Tibial nerve (tissue), 4 donors: ENCODE results near the gene CIART. TPM values are rescaled to one million over a fixed set of nuclear protein-coding genes. Genes with fewer than 3 reads are reported as not detected.

Experiments
- DNase-seq, 2 donors: peaks; one replicate each; pipeline ENCODE4 v3.0.0-alpha.2; 2019; ENCODE audit warnings: low spot score in 2 of 2
- H3K27ac ChIP-seq, 4 donors: fragments of 200-600 bp; sonication (generic) in 3 of 4; one replicate each; pipeline ENCODE4 v1.5.1; 2017 to 2019; ENCODE audit warnings: mild to moderate bottlenecking in 1 of 4
- H3K27me3 ChIP-seq, 2 donors: fragments of 200-600 bp; sonication (generic) in 1 of 2; one replicate each; pipeline versions ENCODE4 v1.5.1 to v1.6.0; 2017 to 2019
- H3K36me3 ChIP-seq, 3 donors: fragments of 200-600 bp; sonication (generic); one replicate each; pipeline ENCODE4 v1.5.1; 2018 to 2019
- H3K4me1 ChIP-seq, 4 donors: fragments of 200-600 bp; sonication (generic) in 3 of 4; one replicate each; pipeline ENCODE4 v1.5.1; 2017 to 2019
- H3K4me3 ChIP-seq, 4 donors: fragments of 200-600 bp; sonication (generic) in 3 of 4; one replicate each; pipeline ENCODE4 v1.5.1; 2017 to 2019; ENCODE audit warnings: mild to moderate bottlenecking in 1 of 4, moderate library complexity in 1 of 4
- H3K9me3 ChIP-seq, 4 donors: fragments of 200-600 bp; sonication (generic) in 3 of 4; one replicate each; pipeline ENCODE4 v1.5.1; 2017 to 2019
- EP300 ChIP-seq, 2 donors: sonication (generic); formaldehyde crosslinking; IDR thresholded peaks; one replicate each; pipeline ENCODE4 v1.6.1; 2017; ENCODE audit warnings: antibody characterized with exemption in 2 of 2, mild to moderate bottlenecking in 1 of 2
- POLR2A ChIP-seq, 2 donors: fragments of 450-650 bp; IDR thresholded peaks; one replicate each; pipeline ENCODE4 v1.6.1; 2017; ENCODE audit warnings: antibody characterized with exemption in 2 of 2, mild to moderate bottlenecking in 2 of 2, moderate library complexity in 2 of 2
- WGBS, 2 donors: methylation state at CpG; one replicate each; pipeline ENCODE4 v1.1.5; 2018; 5-methylcytosine and 5-hydroxymethylcytosine counted together
- small RNA-seq: library from RNA; depleted of rRNA; stranded (forward); fragments of <200 nt; gene quantifications from one replicate; pipeline ENCODE3, GENCODE V24; 2016
- total RNA-seq, 4 donors: library from RNA; depleted of rRNA; stranded (reverse); fragments of >200 nt; gene quantifications; one replicate each; pipeline ENCODE4 v1.1.0, GENCODE V29; 2016
- TF ChIP-seq, protein P1 (sequence below), 5 experiments: fragments of 200-600 bp in 3 of 5; fragments of 450-650 bp in 2 of 5; sonication (generic) in 3 of 5; IDR thresholded peaks; one replicate each; pipeline ENCODE4 v1.5.1; 2016 to 2019; ENCODE audit warnings: antibody characterized with exemption in 5 of 5, mild to moderate bottlenecking in 3 of 5, moderate library complexity in 2 of 5

CIART gene
- total RNA-seq, 4 donors from 2014 or later, result 2.7 to 12.8 (median 6.4) TPM

DNA sequence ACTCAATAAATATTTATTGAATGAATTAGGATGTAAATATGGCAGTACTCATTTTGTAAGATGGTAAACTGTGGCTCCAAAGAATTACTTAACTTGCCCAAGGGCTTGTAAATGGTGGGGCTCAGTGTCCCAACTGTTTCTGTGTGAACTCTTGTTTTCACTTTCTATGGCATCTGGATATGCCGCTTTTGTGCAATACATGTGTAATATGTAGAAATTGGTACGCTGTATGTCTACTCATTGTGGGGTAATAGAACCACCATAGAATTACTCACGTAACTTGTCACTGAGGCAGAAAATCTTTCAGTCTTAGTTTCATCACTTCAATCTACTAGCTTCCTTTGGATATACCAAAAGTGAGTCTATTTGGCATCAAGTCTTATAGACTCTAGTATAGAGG is 40.0 kb downstream of the CIART start:
- DNase-seq, result no peak
- 80 to 88% methylated on average over 3 of the region's 3 CpGs for WGBS, 2 donors
- peak overlapping the region; percentile 51 to 89 (median 78) for H3K4me3 ChIP-seq
- peak overlapping the region in 3 of 4 donors; percentile 89 to 94 (median 90) for H3K27ac ChIP-seq
- H3K9me3 ChIP-seq, result no peaks in the 10 kb centered on the region
- no peaks in the 10 kb centered on the region for H3K27me3 ChIP-seq
- TF ChIP-seq, protein P1, sequence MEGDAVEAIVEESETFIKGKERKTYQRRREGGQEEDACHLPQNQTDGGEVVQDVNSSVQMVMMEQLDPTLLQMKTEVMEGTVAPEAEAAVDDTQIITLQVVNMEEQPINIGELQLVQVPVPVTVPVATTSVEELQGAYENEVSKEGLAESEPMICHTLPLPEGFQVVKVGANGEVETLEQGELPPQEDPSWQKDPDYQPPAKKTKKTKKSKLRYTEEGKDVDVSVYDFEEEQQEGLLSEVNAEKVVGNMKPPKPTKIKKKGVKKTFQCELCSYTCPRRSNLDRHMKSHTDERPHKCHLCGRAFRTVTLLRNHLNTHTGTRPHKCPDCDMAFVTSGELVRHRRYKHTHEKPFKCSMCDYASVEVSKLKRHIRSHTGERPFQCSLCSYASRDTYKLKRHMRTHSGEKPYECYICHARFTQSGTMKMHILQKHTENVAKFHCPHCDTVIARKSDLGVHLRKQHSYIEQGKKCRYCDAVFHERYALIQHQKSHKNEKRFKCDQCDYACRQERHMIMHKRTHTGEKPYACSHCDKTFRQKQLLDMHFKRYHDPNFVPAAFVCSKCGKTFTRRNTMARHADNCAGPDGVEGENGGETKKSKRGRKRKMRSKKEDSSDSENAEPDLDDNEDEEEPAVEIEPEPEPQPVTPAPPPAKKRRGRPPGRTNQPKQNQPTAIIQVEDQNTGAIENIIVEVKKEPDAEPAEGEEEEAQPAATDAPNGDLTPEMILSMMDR (IDR thresholded peaks at IDR 0.05), result no peak
- TF ChIP-seq EP300 (IDR thresholded peaks at IDR 0.05) (no peak), POLR2A (IDR thresholded peaks at IDR 0.05) (no peak)
- peaks cover 0 to 31% (median 6%) of the 10 kb centered on the region in 3 donors for H3K36me3 ChIP-seq
- H3K4me1 ChIP-seq, result peaks cover 0 to 36% (median 9%) of the 10 kb centered on the region in 4 donors

DNA sequence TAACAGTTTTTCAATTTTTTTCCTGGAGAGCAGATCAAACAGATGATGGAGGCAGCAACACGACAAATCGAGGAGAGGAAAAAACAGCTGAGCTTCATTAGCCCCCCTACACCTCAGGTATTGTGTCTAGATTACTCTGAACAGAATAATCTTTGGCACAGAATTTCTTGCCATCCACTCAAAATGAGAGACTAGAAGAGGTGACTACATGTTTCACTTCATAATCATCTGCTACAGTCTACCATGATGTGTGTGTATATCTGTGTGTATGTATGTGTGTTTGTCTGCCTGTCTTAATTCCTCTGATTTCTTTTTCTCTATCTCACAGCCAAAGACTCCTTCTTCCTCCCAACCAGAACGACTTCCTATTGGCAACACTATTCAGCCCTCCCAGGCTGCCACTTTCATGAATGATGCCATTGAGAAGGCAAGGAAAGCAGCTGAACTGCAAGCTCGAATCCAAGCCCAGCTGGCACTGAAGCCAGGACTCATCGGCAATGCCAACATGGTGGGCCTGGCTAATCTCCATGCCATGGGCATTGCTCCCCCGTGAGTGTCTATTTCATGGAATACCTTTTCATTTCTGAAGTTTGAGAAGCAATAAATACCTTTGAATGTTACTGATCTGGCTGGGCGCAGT is 50.4 kb downstream of the CIART start:
- TF ChIP-seq POLR2A (IDR thresholded peaks at IDR 0.05), result no peak
- TF ChIP-seq EP300 (IDR thresholded peaks at IDR 0.05), result no peak
- TF ChIP-seq, protein P1 (IDR thresholded peaks at IDR 0.05), result no peak
- H3K36me3 ChIP-seq, result peaks cover 8 to 99% (median 63%) of the 10 kb centered on the region in 3 donors
- DNase-seq, result no peak
- H3K4me1 ChIP-seq, result no peaks in the 10 kb centered on the region
- H3K4me3 ChIP-seq, result no peak overlapping the region
- no peaks in the 10 kb centered on the region for H3K9me3 ChIP-seq
- H3K27ac ChIP-seq, result no peak overlapping the region
- no peaks in the 10 kb centered on the region for H3K27me3 ChIP-seq
- WGBS, 2 donors, result 77 to 78% methylated on average over 7 of the region's 7 CpGs

Small RNAs within 50 kb of the gene (small RNA-seq; reads per million reads assigned to genes)
- 0.57 reads per million for gene RNU2-17P

Other genes starting within 250 kb of the CIART start
- gene VPS45, start 214.8 kb upstream of the CIART start, total RNA-seq, result 10 to 100 TPM; 32.6 to 41.2 (median 37.1) TPM
- 10 to 100 TPM; 37.8 to 55.2 (median 39.9) TPM for gene PLEKHO1, start 132.6 kb upstream of the CIART start, total RNA-seq
- 10 to 100 TPM; 17.7 to 29.9 (median 23.7) TPM for gene ANP32E, start 46.4 kb upstream of the CIART start, total RNA-seq
- 1 to 10 TPM in 1 of 4 donors, under 1 TPM in 1, not detected in 2; 0.22 to 2.3 TPM for gene CA14, start 24.8 kb upstream of the CIART start, total RNA-seq
- 100 to 1,000 TPM in 1 of 4 donors, 10 to 100 TPM in 3; 68.1 to 108 (median 87.3) TPM for gene APH1A, start 13.5 kb upstream of the CIART start, total RNA-seq
- 10 to 100 TPM in 3 of 4 donors, 1 to 10 TPM in 1; 5.2 to 25.8 (median 14.1) TPM for gene C1orf54, start 9.8 kb upstream of the CIART start, total RNA-seq
- 10 to 100 TPM; 31.4 to 55.5 (median 44.3) TPM for gene MRPS21, start 11.3 kb downstream of the CIART start, total RNA-seq
- gene PRPF3, start 39.0 kb downstream of the CIART start, total RNA-seq, result 10 to 100 TPM; 50.4 to 81.0 (median 66.3) TPM
- 10 to 100 TPM; 16.2 to 27.6 (median 24.8) TPM for gene RPRD2, start 81.6 kb downstream of the CIART start, total RNA-seq
- 10 to 100 TPM; 12.2 to 25.5 (median 18.6) TPM for gene TARS2, start 204.9 kb downstream of the CIART start, total RNA-seq
- gene ECM1, start 225.6 kb downstream of the CIART start, total RNA-seq, result 10 to 100 TPM; 10.1 to 32.2 (median 15.0) TPM
- gene FALEC, start 233.2 kb downstream of the CIART start, total RNA-seq, result not detected